HG03571 (cell line): ENCODE data around the gene LRP10.
"Not testable (repeated sequence)": the region's sequence is repeated elsewhere in the genome, so short reads cannot be mapped to it uniquely, and the experiment has no call there.

Source experiments
- ATAC-seq: cut with Tn5 transposase; IDR thresholded peaks from one replicate; pipeline ENCODE4 v1.9.1; 2021; ENCODE audit not compliant: unreplicated experiment

Gene LRP10

GRCh38 chr14:22871224-22872032 lies at the start of gene LRP10:
Gene LRP10 (plus strand): TSS chr14:22871740. CDS start chr14:22872304, 564 bp downstream.
- ATAC-seq, result peak; percentile 68

GRCh38 chr14:22822016-22822570 lies 49.4 kb upstream of the LRP10 start:
- no peak for ATAC-seq

- ATAC-seq, result no peak
These were observed 48.9 kb upstream of the LRP10 start for GRCh38 chr14:22822571-22823098.

- no peak for ATAC-seq
These were observed 46.7 kb upstream of the LRP10 start for GRCh38 chr14:22824711-22825359.

DNA sequence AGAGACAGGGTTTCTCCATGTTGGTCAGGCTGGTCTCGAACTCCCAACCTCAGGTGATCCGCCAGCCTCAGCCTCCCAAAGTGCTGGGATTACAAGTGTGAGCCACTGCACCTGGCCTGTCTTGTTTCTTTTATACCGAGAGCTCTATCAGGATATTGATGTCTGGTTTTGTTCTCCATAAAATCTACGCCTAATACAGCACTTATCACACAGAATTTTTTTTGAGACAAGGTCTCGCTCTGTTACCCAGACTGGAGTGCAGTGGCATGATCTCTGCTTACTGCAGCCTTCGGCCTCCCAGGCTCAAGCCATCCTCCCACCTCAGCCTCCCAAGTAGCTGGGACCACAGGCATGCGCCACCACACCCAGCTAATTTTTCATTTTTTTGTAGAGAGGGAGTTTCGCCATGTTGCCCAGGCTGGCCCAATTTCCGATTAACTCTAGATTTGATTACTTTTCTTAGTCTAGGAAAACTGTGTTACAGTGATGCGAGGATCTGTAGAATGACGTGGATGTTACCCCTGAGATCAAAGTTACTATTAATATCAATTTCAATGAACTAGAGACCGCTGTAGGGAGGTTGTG lies 42.4 kb upstream of the LRP10 start:
- ATAC-seq, result not testable (repeated sequence)

GRCh38 chr14:22829661-22830442 lies 41.7 kb upstream of the LRP10 start, which contains the start of gene MRPL52:
Gene MRPL52 (plus strand): TSS chr14:22829887. CDS start chr14:22829913, 26 bp downstream.
- peak; percentile 73 for ATAC-seq

- peak; percentile 13 for ATAC-seq
These were observed 41.0 kb upstream of the LRP10 start for GRCh38 chr14:22830443-22831010.

GRCh38 chr14:22835505-22835904 lies 36.0 kb upstream of the LRP10 start:
- ATAC-seq, result no peak

GRCh38 chr14:22836301-22837113 lies 35.0 kb upstream of the LRP10 start, which contains the start of gene MMP14:
Gene MMP14 (plus strand): TSS chr14:22836585. CDS start chr14:22836818, 233 bp downstream.
- no peak for ATAC-seq

DNA sequence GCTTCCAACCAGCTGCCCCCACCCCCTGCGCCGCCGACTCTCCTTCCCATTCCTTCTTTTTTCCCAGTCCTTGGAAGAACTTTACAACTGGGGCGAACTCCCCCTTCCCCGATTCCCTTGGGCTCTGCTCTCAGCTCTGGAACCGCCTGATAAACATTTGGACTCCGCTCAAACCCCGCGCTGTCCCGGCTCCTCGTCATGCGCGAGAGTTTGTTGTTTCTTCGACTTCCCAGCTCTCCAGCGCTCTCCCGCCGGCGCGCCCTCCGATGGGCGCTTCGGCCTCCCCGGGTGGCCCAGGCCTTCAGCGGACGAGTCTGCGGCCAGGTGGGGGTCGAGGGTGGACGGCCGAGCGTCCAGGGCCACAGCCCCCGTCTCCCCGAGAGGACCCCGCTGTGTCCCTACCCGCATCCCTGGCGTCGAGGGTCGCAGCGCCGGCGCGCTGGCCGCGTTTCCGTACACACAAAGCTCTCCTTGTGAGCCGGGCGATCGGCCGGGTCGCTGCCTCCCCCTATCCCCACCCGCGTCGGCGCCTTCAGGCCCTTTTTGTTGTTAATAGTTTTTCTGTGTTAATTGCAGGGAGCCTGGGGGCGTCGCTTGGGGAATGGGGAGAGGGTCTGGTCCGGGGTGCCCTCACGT lies 34.3 kb upstream of the LRP10 start:
- no peak for ATAC-seq

DNA sequence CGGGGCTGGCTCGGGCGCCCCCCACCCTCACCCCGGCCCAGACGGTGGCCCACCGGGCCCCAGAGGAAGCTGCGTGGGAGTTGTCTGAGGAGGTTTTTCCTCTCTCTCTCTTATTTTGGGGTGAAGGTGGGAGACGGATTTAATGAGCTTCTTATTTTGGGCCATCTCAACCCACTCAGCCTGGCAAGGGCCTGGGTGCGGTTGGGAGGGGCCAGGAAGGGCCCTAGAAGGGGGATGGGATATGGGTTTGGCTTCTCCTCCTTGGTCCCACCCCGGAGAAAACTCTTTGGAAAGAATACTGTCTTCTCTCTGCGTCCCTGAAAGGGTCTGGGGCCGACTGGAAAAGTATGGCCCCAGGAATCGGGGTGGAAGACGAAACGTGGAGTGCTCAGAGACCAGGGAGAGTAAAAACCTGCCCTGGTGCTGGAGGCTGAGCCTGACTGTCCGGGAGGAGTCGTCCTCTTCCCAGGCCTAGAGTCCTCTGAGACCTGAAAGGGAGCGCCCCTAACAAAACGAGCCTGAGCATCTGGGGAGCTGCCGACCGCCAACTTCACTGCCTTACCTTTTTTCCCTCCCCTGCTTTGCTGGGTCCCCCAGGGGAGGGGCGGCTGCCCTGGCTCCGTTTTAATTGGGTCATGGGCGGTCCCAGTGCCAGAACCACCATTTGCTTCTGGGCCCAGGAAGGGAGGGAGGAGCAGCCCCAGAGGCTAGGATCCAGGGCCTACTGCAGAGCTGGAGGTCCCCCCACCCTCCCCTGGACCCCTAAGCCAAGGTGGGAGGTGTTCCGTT lies 33.6 kb upstream of the LRP10 start:
- ATAC-seq, result no peak

GRCh38 chr14:22838631-22839041 lies 32.9 kb upstream of the LRP10 start:
- no peak for ATAC-seq

DNA sequence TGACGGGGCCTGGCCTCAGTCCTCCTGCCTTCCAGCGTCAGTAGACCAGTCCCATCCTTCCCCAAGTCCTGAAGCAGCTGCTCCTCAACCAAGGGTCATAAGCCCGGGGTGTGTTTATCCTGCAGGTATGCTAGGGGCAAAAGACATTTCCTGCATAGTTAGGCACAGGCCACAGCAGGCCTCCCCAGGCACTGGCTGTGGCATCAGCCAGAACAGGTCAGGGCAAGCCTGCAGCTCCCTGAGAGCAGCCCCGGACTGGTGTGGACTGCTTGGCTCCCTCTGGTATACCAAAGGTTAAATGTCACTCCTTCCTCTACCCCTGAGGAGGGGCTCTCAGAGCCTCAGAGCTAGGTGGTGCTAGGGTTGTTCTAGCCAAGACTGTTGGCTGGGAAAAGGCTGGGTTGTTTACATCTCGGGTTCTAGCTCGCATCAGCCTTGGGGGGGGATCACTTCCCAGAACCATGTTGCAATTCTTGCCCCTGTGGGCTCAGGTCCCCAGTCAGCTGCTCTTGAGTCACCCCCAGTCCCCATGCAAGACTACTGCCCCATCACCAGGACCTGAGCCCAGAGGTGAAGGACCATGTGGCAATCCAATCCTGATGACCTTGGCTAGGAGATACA lies 32.3 kb upstream of the LRP10 start:
- ATAC-seq, result no peak

DNA sequence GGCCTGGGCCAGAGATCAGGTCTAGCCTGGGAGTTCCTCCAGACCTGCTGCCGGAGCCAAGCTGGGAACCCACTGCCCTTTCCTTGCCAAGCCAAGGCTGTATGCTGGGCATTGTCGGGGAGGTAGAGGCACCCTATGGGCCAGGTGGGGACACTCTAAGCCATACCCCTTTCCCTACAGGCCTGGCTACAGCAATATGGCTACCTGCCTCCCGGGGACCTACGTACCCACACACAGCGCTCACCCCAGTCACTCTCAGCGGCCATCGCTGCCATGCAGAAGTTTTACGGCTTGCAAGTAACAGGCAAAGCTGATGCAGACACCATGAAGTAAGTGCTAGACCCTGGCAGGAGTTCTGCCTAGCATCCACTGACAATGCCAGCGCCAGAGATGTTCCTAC lies 30.2 kb upstream of the LRP10 start:
- no peak for ATAC-seq

DNA sequence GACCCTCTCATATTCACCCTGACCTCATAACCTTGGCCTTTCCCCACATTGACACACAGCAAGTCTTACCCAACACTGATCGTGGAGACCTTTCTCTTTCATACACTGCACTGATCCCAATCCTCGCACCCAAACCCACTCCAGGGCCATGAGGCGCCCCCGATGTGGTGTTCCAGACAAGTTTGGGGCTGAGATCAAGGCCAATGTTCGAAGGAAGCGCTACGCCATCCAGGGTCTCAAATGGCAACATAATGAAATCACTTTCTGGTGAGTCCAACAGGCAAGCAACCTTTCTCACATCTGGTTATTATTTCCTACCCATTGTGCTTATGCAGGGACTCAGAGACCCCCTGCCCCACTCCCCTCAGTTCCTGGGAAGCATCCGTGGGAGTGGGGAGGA lies 29.8 kb upstream of the LRP10 start:
- ATAC-seq, result no peak

- no peak for ATAC-seq
These were observed 29.1 kb upstream of the LRP10 start for GRCh38 chr14:22842211-22843122.
